Heart right ventricle (tissue), 16 donors: ENCODE measurements around the gene NBEA. TPM values are rescaled to one million over a fixed set of nuclear protein-coding genes. Genes with fewer than 3 reads are reported as not detected.

Source experiments
- ATAC-seq, 8 donors: fragments of 200-7000 bp; cut with Tn5 transposase; one replicate each; pipeline ENCODE4 v1.9.1; 2020; ENCODE audit warnings: mild to moderate bottlenecking in 8 of 8, moderate library complexity in 8 of 8, moderate number of reproducible peaks in 1 of 8
- DNase-seq, 2 donors: peaks; one replicate each; pipeline ENCODE4 v3.0.0-alpha.2; 2020
- H3K27ac ChIP-seq, 10 donors: fragments of 200-600 bp; sonication (generic) in 2 of 10; one replicate each; pipeline versions ENCODE4 v1.5.0 to v1.8.0; 2020 to 2022; ENCODE audit warnings: mild to moderate bottlenecking in 3 of 10
- H3K27me3 ChIP-seq, 7 donors: fragments of 200-600 bp; one replicate each; pipeline ENCODE4 v1.8.0; 2021 to 2022; ENCODE audit warnings: mild to moderate bottlenecking in 2 of 7
- H3K36me3 ChIP-seq, 9 donors: fragments of 200-600 bp; sonication (generic) in 1 of 9; one replicate each; pipeline versions ENCODE4 v1.5.0 to v1.8.0; 2020 to 2022; ENCODE audit warnings: mild to moderate bottlenecking in 2 of 9
- H3K4me1 ChIP-seq, 9 donors: fragments of 200-600 bp; sonication (generic) in 1 of 9; one replicate each; pipeline versions ENCODE4 v1.5.0 to v1.8.0; 2020 to 2022; ENCODE audit warnings: mild to moderate bottlenecking in 4 of 9
- H3K4me3 ChIP-seq, 10 donors: fragments of 200-600 bp; sonication (generic) in 2 of 10; one replicate each; pipeline versions ENCODE4 v1.5.0 to v1.8.0; 2020 to 2022; ENCODE audit warnings: mild to moderate bottlenecking in 7 of 10, moderate library complexity in 2 of 10
- H3K9me3 ChIP-seq, 11 donors: fragments of 200-600 bp in 10 of 11; sonication (generic) in 2 of 11; one replicate each; pipeline versions ENCODE4 v1.5.0 to v1.8.0; 2013 to 2022; ENCODE audit warnings: mild to moderate bottlenecking in 2 of 11, control low read depth in 1 of 11, moderate library complexity in 1 of 11
- CTCF ChIP-seq, 9 donors: fragments of 200-600 bp; sonication (generic) in 2 of 9; IDR thresholded peaks; one replicate each; pipeline versions ENCODE4 v1.5.0 to v1.8.0; 2021 to 2022; ENCODE audit warnings: antibody characterized with exemption in 9 of 9, mild to moderate bottlenecking in 5 of 9, moderate library complexity in 1 of 9
- WGBS, 2 donors: extraction: QIAGEN DNeasy Blood & Tissue Kit; methylation state at CpG; one replicate each; pipeline ENCODE4 v1.1.7; 2013; ENCODE audit warnings: inconsistent platforms in 1 of 2; 5-methylcytosine and 5-hydroxymethylcytosine counted together
- intact Hi-C, 10 donors: fragments of 100-400 bp; cut with DNase I; formaldehyde crosslinking; loops; one replicate each; pipeline versions ENCODE4 v1.11.1 to v1.14.2; 2022
- polyA plus RNA-seq, 2 donors: library from polyadenylated mRNA; stranded (reverse); fragments of 200-250 nt; gene quantifications; one replicate each; pipeline ENCODE4 v1.2.3, GENCODE V29; 2013
- total RNA-seq, 10 donors: library from RNA; stranded (reverse); fragmentation: NEBNext Ultra II Directional in 3 of 10; extraction: Animal tissue kit (Norgen Biotek cat#: 25700) in 3 of 10; gene quantifications; one replicate each; pipeline versions ENCODE4 v1.2.1 to v1.2.4, GENCODE V29; 2021 to 2023
- donor health status: Arrhythmogenic right ventricular cardiomyopathy.
- donor health status: ischemic (EF 13 %, LVEDD 7.1; RV severe dilation, severe dysfunction).
- donor health status: healthy with polysubstance abuse.
- donor health status: DM: no; HTN: yes; CAD: no.
- donor health status: DM: no; HTN: no; CAD: no.
- donor health status: ischemic (EF 25% LVEDD 6.9; RV normal size, moderate dysfunction).
- donor health status: ischemic (EF 25% LVEDD 5.7; RV mildly dilated, moderate dysfunction).
- donor health status: healthy.
- donor health status: DM: yes; HTN: yes; CAD: no.
- donor health status: Ischemic cardiomyopathy.
- donor health status: ischemic (EF 35%, LVEDD 5.7; RV mildly dilated, moderate dysfunction).
- donor health status: nonischemic (EF 11% LVEDD 7.7; RV severe dilation, severe dysfunction).
- donor health status: DM: yes; HTN: yes; CAD: no.
- donor health status: PGD.
- donor health status: ischemic (EF 29% LVEDD 5.4; RV normal size, mild dysfunction).
- donor health status: nonischemic (EF 23%, LVEDD 6.1; RV moderate dilation, normal function).

Gene NBEA
- total and polyA plus RNA-seq, 12 donors, result 4.3 to 30.6 (median 24.5) TPM

- Histone ChIP-seq H3K36me3 (peaks cover 0 to 12% (median 0%) of the 10 kb centered on the region in 9 donors), H3K27me3 (no peaks in the 10 kb centered on the region), H3K9me3 (no peaks in the 10 kb centered on the region), H3K4me3 (no peak overlapping the region), H3K27ac (no peak overlapping the region), H3K4me1 (peaks cover 0 to 7% (median 0%) of the 10 kb centered on the region in 9 donors)
- ATAC-seq (no peak), DNase-seq (no peak)
- intact Hi-C loops, result loop anchor here in 3 of 10 donors (10.0 kb wide), 3 partner anchors 581 to 741 kb away; no protein-coding TSS in a partner anchor
- TF ChIP-seq CTCF (IDR thresholded peaks at IDR 0.05), result no peak
- 84 to 86% methylated on average over 3 of the region's 3 CpGs for WGBS, 2 donors
Measured at GRCh38 chr13:35213911-35214310, 271.8 kb downstream of the NBEA start.

GRCh38 chr13:35216131-35216530 is 274.1 kb downstream of the NBEA start:
- DNase-seq (no peak), ATAC-seq (no peak)
- Histone ChIP-seq H3K27me3 (no peaks in the 10 kb centered on the region), H3K9me3 (peaks cover 0 to 14% (median 5%) of the 10 kb centered on the region in 11 donors), H3K36me3 (peaks cover 0 to 26% (median 0%) of the 10 kb centered on the region in 9 donors), H3K4me1 (peaks cover 0 to 7% (median 0%) of the 10 kb centered on the region in 9 donors), H3K27ac (no peak overlapping the region), H3K4me3 (no peak overlapping the region)
- intact Hi-C loops, result loop anchor here in 3 of 10 donors (10.0 kb wide), 3 partner anchors 579 to 739 kb away; no protein-coding TSS in a partner anchor
- no peak for TF ChIP-seq CTCF (IDR thresholded peaks at IDR 0.05)
- WGBS, 2 donors, result 39 to 45% methylated on average over 2 of the region's 2 CpGs

- Histone ChIP-seq H3K4me1 (no peaks in the 10 kb centered on the region), H3K9me3 (peaks cover 0 to 14% (median 5%) of the 10 kb centered on the region in 11 donors), H3K27ac (no peak overlapping the region), H3K4me3 (no peak overlapping the region), H3K27me3 (no peaks in the 10 kb centered on the region), H3K36me3 (peaks cover 0 to 24% (median 0%) of the 10 kb centered on the region in 9 donors)
- TF ChIP-seq CTCF (IDR thresholded peaks at IDR 0.05), result no peak
- DNase-seq (no peak), ATAC-seq (no peak)
- intact Hi-C loops, result loop anchor here in 3 of 10 donors (10.0 kb wide), 3 partner anchors 576 to 736 kb away; no protein-coding TSS in a partner anchor
- 47 to 60% methylated on average over 1 of the region's 1 CpG for WGBS, 2 donors
Measured at GRCh38 chr13:35219021-35219420, 277.0 kb downstream of the NBEA start.

- peaks cover 0 to 13% (median 5%) of the 10 kb centered on the region in 11 donors for H3K9me3 ChIP-seq
- no peak for TF ChIP-seq CTCF (IDR thresholded peaks at IDR 0.05)
- intact Hi-C loops, result no loop called here
- WGBS, 2 donors, result 59 to 82% methylated on average over 1 of the region's 1 CpG
- no peaks in the 10 kb centered on the region for H3K27me3 ChIP-seq
- no peak overlapping the region for H3K27ac ChIP-seq
- no peak overlapping the region for H3K4me3 ChIP-seq
- no peak for DNase-seq
- ATAC-seq, result no peak
- peaks cover 0 to 30% (median 0%) of the 10 kb centered on the region in 9 donors for H3K36me3 ChIP-seq
- H3K4me1 ChIP-seq, result no peaks in the 10 kb centered on the region
Measured at GRCh38 chr13:35225159-35225558, 283.1 kb downstream of the NBEA start.
